Measurements from ENCODE around the gene CCDC197. TPM values are rescaled to one million over a fixed set of nuclear protein-coding genes. Genes with fewer than 3 reads are reported as not detected.

Gene CCDC197
- total and polyA plus RNA-seq, 2 of the 4 experiments (the other 2 are of a cell fraction): not detected

DNA sequence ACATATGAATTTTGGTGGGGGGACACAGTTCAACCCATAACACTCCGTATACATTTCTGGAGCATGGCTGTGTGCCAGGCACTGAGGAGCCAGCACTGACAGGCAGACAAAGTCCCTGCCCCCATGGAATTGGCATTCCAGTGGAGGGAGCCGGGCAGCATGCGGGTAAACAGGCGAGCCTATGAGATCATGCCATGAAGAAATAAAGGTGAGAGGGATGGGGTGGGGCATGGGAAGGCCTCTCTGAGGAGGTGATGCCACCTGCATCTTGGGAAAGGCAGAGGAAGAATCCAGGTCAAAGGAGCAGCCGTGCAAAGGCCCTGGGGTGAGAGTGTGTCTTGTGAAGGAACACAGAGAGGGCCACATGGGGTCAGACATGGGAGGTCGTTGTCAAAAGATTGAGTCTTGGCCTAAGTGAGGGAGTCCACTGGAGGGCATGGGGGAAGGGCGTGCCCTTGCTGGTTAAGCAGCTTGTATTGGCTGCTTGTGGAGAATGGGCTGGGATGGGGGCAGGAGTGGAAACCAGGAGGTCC, 32.6 kb downstream of the CCDC197 start:
- BruUV-seq (replicated peaks): no TSS peak
- dilution Hi-C loops (cut with HindIII; ENCODE audit: low sequenced_read_pairs, unreplicated experiment): no loop called here

More for the DNA sequence above, 32.6 kb downstream of the CCDC197 start:
- Histone ChIP-seq H3K79me1 (ENCODE audit: low read depth in 1 of 2, low read length in 2 of 2) (0 out of 4 replicates have a peak, but pooled peaks cover 0 to 4% of the 10 kb centered on the region in 2 experiments), H2AK9ac (replicated peaks; ENCODE audit: low read depth, low read length, poor library complexity) (no peak overlapping the region), H3K23ac (ENCODE audit: low read depth, low read length) (no peak overlapping the region), H3K4me3 (ENCODE audit: insufficient read depth, low read depth, low read length) (no peak overlapping the region), H3K9me1 (ENCODE audit: insufficient read depth, low read length) (0 out of 2 replicates have a peak, but pooled peaks cover 5% of the 10 kb centered on the region), H2BK20ac (ENCODE audit: low read depth, low read length) (no peak overlapping the region), H3K4me2 (ENCODE audit: low read depth, low read length) (no peak overlapping the region), H3K4ac (ENCODE audit: low read depth, low read length) (no peak overlapping the region), H2AK5ac (ENCODE audit: low read depth, low read length) (no peak overlapping the region), H3K27me3 (ENCODE audit: control insufficient read depth, insufficient read depth, low read length) (no peaks in the 10 kb centered on the region), H4K20me1 (ENCODE audit: insufficient read depth, low read length) (no peaks in the 10 kb centered on the region), H3K9ac (ENCODE audit: low read depth, low read length) (no peak overlapping the region), H3K4me1 (ENCODE audit: control insufficient read depth, insufficient read depth, low read length) (no peaks in the 10 kb centered on the region; the same call in 1 of the 2 replicates), H3K14ac (replicated peaks; ENCODE audit: low read depth, low read length) (no peak overlapping the region), H3K27ac (ENCODE audit: insufficient read depth, low read length) (no peak overlapping the region), H2BK5ac (ENCODE audit: low read depth, low read length, poor library complexity, severe bottlenecking) (no peak overlapping the region), H3K18ac (ENCODE audit: low read depth, low read length) (no peak overlapping the region), H3K36me3 (ENCODE audit: control insufficient read depth, insufficient read depth, low read length) (no peaks in the 10 kb centered on the region), H4K8ac (ENCODE audit: low read depth in 2 of 2, low read length in 2 of 2) (no peak overlapping the region), H2BK120ac (ENCODE audit: low read depth, low read length) (no peak overlapping the region), H2BK15ac (ENCODE audit: low read depth, low read length) (no peak overlapping the region), H3K56ac (ENCODE audit: extremely low read depth, insufficient read depth, low read length) (no peak overlapping the region), H4K5ac (ENCODE audit: low read depth, low read length) (no peak overlapping the region), H4K91ac (ENCODE audit: insufficient read depth, low read depth, low read length) (no peak overlapping the region), H2AFZ (replicated peaks; ENCODE audit: low read length, poor library complexity) (no peak overlapping the region), H3K9me3 (ENCODE audit: control insufficient read depth, insufficient read depth, low read length) (no peaks in the 10 kb centered on the region)
- no peak for DNase-seq
- no peak for ATAC-seq (ENCODE audit: low read depth)
- intact Hi-C loops (cut with micrococcal nuclease) (no loop called here), in situ Hi-C loops (cut with MboI; ENCODE audit: low sequenced_read_pairs) (no loop called here)
- ChIA-PET CTCF (no interaction called here), POLR2A (ENCODE audit: unreplicated experiment) (no interaction called here)
- TF ChIP-seq, protein P1, sequence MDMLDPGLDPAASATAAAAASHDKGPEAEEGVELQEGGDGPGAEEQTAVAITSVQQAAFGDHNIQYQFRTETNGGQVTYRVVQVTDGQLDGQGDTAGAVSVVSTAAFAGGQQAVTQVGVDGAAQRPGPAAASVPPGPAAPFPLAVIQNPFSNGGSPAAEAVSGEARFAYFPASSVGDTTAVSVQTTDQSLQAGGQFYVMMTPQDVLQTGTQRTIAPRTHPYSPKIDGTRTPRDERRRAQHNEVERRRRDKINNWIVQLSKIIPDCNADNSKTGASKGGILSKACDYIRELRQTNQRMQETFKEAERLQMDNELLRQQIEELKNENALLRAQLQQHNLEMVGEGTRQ (IDR thresholded peaks at IDR 0.05; ENCODE audit: low read depth, low read length): no peak
- TF ChIP-seq POLR2A (IDR thresholded peaks at IDR 0.05; ENCODE audit: low read depth, low read length): no peak
- TF ChIP-seq RAD21 (IDR thresholded peaks at IDR 0.05; ENCODE audit: low read length): no peak
- no peak for TF ChIP-seq CHD1 (IDR thresholded peaks at IDR 0.05; ENCODE audit: low read depth, low read length)
- 78% methylated on average over 5 of the region's 7 CpGs; no CpG with 5 or more reads in 1 of the 2 experiments for WGBS, 2 experiments (ENCODE audit: extremely low coverage in 2 of 2, insufficient read length in 1 of 2)

All from IMR-90 (cell line).